Hindlimb muscle (tissue), 1 donor: ENCODE data around the gene PDHX. TPM values are rescaled to one million over a fixed set of nuclear protein-coding genes. Genes with fewer than 3 reads are reported as not detected.
"Not testable (repeated sequence)": the region's sequence is repeated elsewhere in the genome, so short reads cannot be mapped to it uniquely, and the experiment has no call there.

Experiments
- DNase-seq: peaks from one replicate; pipeline ENCODE4 v3.0.0-alpha.2; 2013
- polyA plus RNA-seq: library from polyadenylated mRNA; unstranded; fragments of 120-200 nt; gene quantifications from one replicate; pipeline ENCODE4 v1.2.1, GENCODE V29; 2013; ENCODE audit not compliant: insufficient read length

PDHX gene
- polyA plus RNA-seq, 1 donor, result 24.7 TPM

GRCh38 chr11:35023940-35024339, 107.5 kb downstream of the PDHX start:
- DNase-seq, result not testable (repeated sequence)

- not testable (repeated sequence) for DNase-seq
These were observed 111.6 kb downstream of the PDHX start for GRCh38 chr11:35028007-35028406.

- DNase-seq, result no peak
These were observed 113.7 kb downstream of the PDHX start for GRCh38 chr11:35029979-35030682.

- no peak for DNase-seq
These were observed 114.3 kb downstream of the PDHX start for GRCh38 chr11:35030716-35031213.

- DNase-seq, result no peak
These were observed 114.9 kb downstream of the PDHX start for GRCh38 chr11:35031346-35031745.

GRCh38 chr11:35031867-35032266, 115.4 kb downstream of the PDHX start:
- no peak for DNase-seq

GRCh38 chr11:35033011-35033410, 116.6 kb downstream of the PDHX start:
- no peak for DNase-seq

- no peak for DNase-seq
These were observed 118.0 kb downstream of the PDHX start for GRCh38 chr11:35034401-35034800.

GRCh38 chr11:35035894-35036408, 119.5 kb downstream of the PDHX start:
- DNase-seq, result no peak

GRCh38 chr11:35036639-35037038, 120.2 kb downstream of the PDHX start:
- DNase-seq, result no peak

- no peak for DNase-seq
These were observed 122.0 kb downstream of the PDHX start for GRCh38 chr11:35038211-35038928.

- no peak for DNase-seq
These were observed 122.7 kb downstream of the PDHX start for GRCh38 chr11:35039076-35039475.

GRCh38 chr11:35040221-35040942, 124.0 kb downstream of the PDHX start:
- DNase-seq, result no peak

GRCh38 chr11:35041070-35041554, 124.7 kb downstream of the PDHX start:
- DNase-seq, result no peak

GRCh38 chr11:35042224-35042623, 125.8 kb downstream of the PDHX start:
- DNase-seq, result no peak

- no peak for DNase-seq
These were observed 126.5 kb downstream of the PDHX start for GRCh38 chr11:35042913-35043312.

GRCh38 chr11:35043936-35044335, 127.5 kb downstream of the PDHX start:
- no peak for DNase-seq

GRCh38 chr11:35045236-35045820, 128.9 kb downstream of the PDHX start:
- no peak for DNase-seq
